Activated naive CD4-positive, alpha-beta T cell treated with anti-CD3 and anti-CD28 coated beads, Interleukin-2, amount 50 U/mL, for 16 hours (primary cell): Measurements from ENCODE around the gene FAM171A1.
"Not testable (repeated sequence)": the region's sequence is repeated elsewhere in the genome, so short reads cannot be mapped to it uniquely, and the experiment has no call there.

Experiments used
- DNase-seq: peaks from one replicate; pipeline ENCODE4 v3.0.0-alpha.2; 2020

The FAM171A1 gene

GRCh38 chr10:15370856-15371701 is at the start of gene FAM171A1:
Gene FAM171A1 (minus strand): TSS chr10:15371289. CDS start chr10:15371052, 237 bp downstream.
- DNase-seq, result peak; percentile 73

- no peak for DNase-seq
Observed at GRCh38 chr10:15420858-15421257, 49.8 kb upstream of the FAM171A1 start.

GRCh38 chr10:15419279-15419874 is 48.3 kb upstream of the FAM171A1 start:
- peak; percentile 21 for DNase-seq

- DNase-seq, result no peak
Observed at GRCh38 chr10:15416034-15416433, 44.9 kb upstream of the FAM171A1 start.

- DNase-seq, result no peak
Observed at GRCh38 chr10:15411010-15411409, 39.9 kb upstream of the FAM171A1 start.

- not testable (repeated sequence) for DNase-seq
Observed at GRCh38 chr10:15409350-15409749, 38.3 kb upstream of the FAM171A1 start.

- DNase-seq, result no peak
Observed at GRCh38 chr10:15408557-15408956, 37.5 kb upstream of the FAM171A1 start.

- DNase-seq, result no peak
Observed at GRCh38 chr10:15405319-15405718, 34.2 kb upstream of the FAM171A1 start.

- no peak for DNase-seq
Observed at GRCh38 chr10:15401382-15401781, 30.3 kb upstream of the FAM171A1 start.

- DNase-seq, result not testable (repeated sequence)
Observed at GRCh38 chr10:15400461-15400860, 29.4 kb upstream of the FAM171A1 start.

GRCh38 chr10:15399060-15399661 is 28.1 kb upstream of the FAM171A1 start:
- DNase-seq, result no peak

- no peak for DNase-seq
Observed at GRCh38 chr10:15395935-15396334, 24.8 kb upstream of the FAM171A1 start.

GRCh38 chr10:15393139-15393825 is 22.2 kb upstream of the FAM171A1 start:
- no peak for DNase-seq

GRCh38 chr10:15391491-15391890 is 20.4 kb upstream of the FAM171A1 start:
- no peak for DNase-seq

GRCh38 chr10:15388172-15388571 is 17.1 kb upstream of the FAM171A1 start:
- not testable (repeated sequence) for DNase-seq

GRCh38 chr10:15387021-15387420 is 15.9 kb upstream of the FAM171A1 start:
- no peak for DNase-seq

- DNase-seq, result no peak
Observed at GRCh38 chr10:15385552-15386455, 14.7 kb upstream of the FAM171A1 start.

- no peak for DNase-seq
Observed at GRCh38 chr10:15381420-15381819, 10.3 kb upstream of the FAM171A1 start.

- no peak for DNase-seq
Observed at GRCh38 chr10:15379078-15379477, 8.0 kb upstream of the FAM171A1 start.

GRCh38 chr10:15378569-15378968 is 7.5 kb upstream of the FAM171A1 start:
- no peak for DNase-seq

GRCh38 chr10:15374566-15374965 is 3.5 kb upstream of the FAM171A1 start:
- no peak for DNase-seq

GRCh38 chr10:15374156-15374555 is 3.1 kb upstream of the FAM171A1 start:
- DNase-seq, result no peak
